NCI-H82 treated with DMSO at 0.1 percent for 48 hours (cell line): ENCODE measurements around the gene LEKR1.

Experiments used
- DNase-seq: peaks from one replicate; lab custom pipeline; 2025; ENCODE audit not compliant: unreplicated experiment; lab: John Stamatoyannopoulos, UW

The LEKR1 gene

GRCh38 chr3:157094751-157095480 is 268.8 kb downstream of the LEKR1 start:
- no peak for DNase-seq
